Mucosa of stomach (tissue), 1 donor: ENCODE measurements around the gene PLCD1.
A peak's percentile ranks its signal among the peaks of the same experiment; 100 is the strongest.
"Not testable (repeated sequence)": the region's sequence is repeated elsewhere in the genome, so short reads cannot be mapped to it uniquely, and the experiment has no call there.

ENCODE experiments used
- H3K27me3 ChIP-seq: one replicate; pipeline ENCODE4 v1.7.0; 2013; ENCODE audit warnings: mild to moderate bottlenecking, low read length; ENCODE audit not compliant: control insufficient read depth, insufficient read depth
- H3K36me3 ChIP-seq: one replicate; pipeline ENCODE4 v1.7.0; 2013; ENCODE audit warnings: low read length; ENCODE audit not compliant: control insufficient read depth, insufficient read depth
- H3K4me1 ChIP-seq: one replicate; pipeline ENCODE4 v1.7.0; 2013; ENCODE audit warnings: mild to moderate bottlenecking, low read length; ENCODE audit not compliant: control insufficient read depth, insufficient read depth
- H3K4me3 ChIP-seq: one replicate; pipeline ENCODE4 v1.7.0; 2013; ENCODE audit warnings: low read length
- H3K9ac ChIP-seq: one replicate; pipeline ENCODE4 v1.7.0; 2013; ENCODE audit warnings: mild to moderate bottlenecking, low read length, moderate library complexity
- H3K9me3 ChIP-seq: one replicate; pipeline ENCODE4 v1.7.0; 2013; ENCODE audit warnings: mild to moderate bottlenecking, low read length, moderate library complexity; ENCODE audit not compliant: control insufficient read depth
- donor health status: Pancreatic carcinoma.

PLCD1 gene

GRCh38 chr3:38029400-38030125 is at the start of gene PLCD1:
Gene PLCD1 (minus strand): TSS chr3:38029642. CDS start chr3:38029539, 103 bp downstream.
- peaks cover 35% of the 10 kb centered on the region for H3K4me1 ChIP-seq
- peak within 1 kb of the TSS; percentile 26 for H3K4me3 ChIP-seq
- H3K9ac ChIP-seq, result peak within 1 kb of the TSS; percentile 76
- H3K27me3 ChIP-seq, result no peaks in the 10 kb centered on the region
- no peaks in the 10 kb centered on the region for H3K36me3 ChIP-seq
- no peaks in the 10 kb centered on the region for H3K9me3 ChIP-seq

- not testable (repeated sequence) for H3K27me3 ChIP-seq, H3K9me3 ChIP-seq, H3K36me3 ChIP-seq, H3K9ac ChIP-seq, H3K4me3 ChIP-seq, H3K4me1 ChIP-seq
Measured at GRCh38 chr3:38077073-38077472, 47.6 kb upstream of the PLCD1 start.

- H3K27me3 ChIP-seq, result no peaks in the 10 kb centered on the region
- H3K4me3 ChIP-seq, result no peak overlapping the region
- no peaks in the 10 kb centered on the region for H3K36me3 ChIP-seq
- H3K9ac ChIP-seq, result no peak overlapping the region
- no peaks in the 10 kb centered on the region for H3K9me3 ChIP-seq
- no peaks in the 10 kb centered on the region for H3K4me1 ChIP-seq
Measured at GRCh38 chr3:38070013-38070412, 40.6 kb upstream of the PLCD1 start.

GRCh38 chr3:38067508-38068233 is 38.2 kb upstream of the PLCD1 start:
- Histone ChIP-seq H3K36me3 (no peaks in the 10 kb centered on the region), H3K9ac (no peak overlapping the region), H3K4me1 (no peaks in the 10 kb centered on the region), H3K4me3 (no peak overlapping the region), H3K27me3 (no peaks in the 10 kb centered on the region), H3K9me3 (no peaks in the 10 kb centered on the region)

- not testable (repeated sequence) for H3K27me3 ChIP-seq, H3K36me3 ChIP-seq, H3K9me3 ChIP-seq, H3K4me3 ChIP-seq, H3K9ac ChIP-seq, H3K4me1 ChIP-seq
Measured at GRCh38 chr3:38064453-38064852, 35.0 kb upstream of the PLCD1 start.

GRCh38 chr3:38062809-38063208 is 33.4 kb upstream of the PLCD1 start:
- Histone ChIP-seq H3K36me3 (no peaks in the 10 kb centered on the region), H3K27me3 (no peaks in the 10 kb centered on the region), H3K4me1 (no peaks in the 10 kb centered on the region), H3K4me3 (no peak overlapping the region), H3K9ac (no peak overlapping the region), H3K9me3 (no peaks in the 10 kb centered on the region)

- Histone ChIP-seq H3K9ac (no peak overlapping the region), H3K27me3 (no peaks in the 10 kb centered on the region), H3K4me1 (no peaks in the 10 kb centered on the region), H3K4me3 (no peak overlapping the region), H3K9me3 (no peaks in the 10 kb centered on the region), H3K36me3 (no peaks in the 10 kb centered on the region)
Measured at GRCh38 chr3:38059591-38059990, 30.1 kb upstream of the PLCD1 start.

- Histone ChIP-seq H3K9me3 (no peaks in the 10 kb centered on the region), H3K9ac (no peak overlapping the region), H3K4me3 (no peak overlapping the region), H3K4me1 (no peaks in the 10 kb centered on the region), H3K27me3 (no peaks in the 10 kb centered on the region), H3K36me3 (no peaks in the 10 kb centered on the region)
Measured at GRCh38 chr3:38059148-38059547, 29.7 kb upstream of the PLCD1 start.

- Histone ChIP-seq H3K36me3 (no peaks in the 10 kb centered on the region), H3K4me1 (no peaks in the 10 kb centered on the region), H3K9me3 (no peaks in the 10 kb centered on the region), H3K4me3 (no peak overlapping the region), H3K9ac (no peak overlapping the region), H3K27me3 (no peaks in the 10 kb centered on the region)
Measured at GRCh38 chr3:38054499-38055001, 25.1 kb upstream of the PLCD1 start.

- H3K9ac ChIP-seq, H3K4me3 ChIP-seq, H3K27me3 ChIP-seq, H3K9me3 ChIP-seq, H3K4me1 ChIP-seq, H3K36me3 ChIP-seq: not testable (repeated sequence)
Measured at GRCh38 chr3:38053813-38054498, 24.5 kb upstream of the PLCD1 start.

GRCh38 chr3:38053286-38053685 is 23.8 kb upstream of the PLCD1 start:
- H3K4me3 ChIP-seq, H3K36me3 ChIP-seq, H3K4me1 ChIP-seq, H3K9ac ChIP-seq, H3K27me3 ChIP-seq, H3K9me3 ChIP-seq: not testable (repeated sequence)

- Histone ChIP-seq H3K27me3 (no peaks in the 10 kb centered on the region), H3K9me3 (no peaks in the 10 kb centered on the region), H3K4me3 (no peak overlapping the region), H3K36me3 (no peaks in the 10 kb centered on the region), H3K9ac (no peak overlapping the region), H3K4me1 (no peaks in the 10 kb centered on the region)
Measured at GRCh38 chr3:38051131-38051530, 21.7 kb upstream of the PLCD1 start.
